OCI-LY7 (cell line): ENCODE measurements around the gene STPG3.

Experiments
- CTCF ChIP-seq: fragments of 200-600 bp; sonication (generic); conservative IDR thresholded peaks from 2 replicates; pipeline ENCODE4 v1.5.1; 2014; ENCODE audit warnings: mild to moderate bottlenecking, antibody characterized with exemption, low read length, moderate library complexity, mixed read lengths
- EZH2phosphoT487 ChIP-seq: fragments of 200-600 bp; sonication (generic); IDR thresholded peaks from 2 replicates; pipeline ENCODE4 v1.6.1; 2018; ENCODE audit warnings: low read depth, borderline replicate concordance, mild to moderate bottlenecking, mixed run types, antibody characterized with exemption, low read length, moderate library complexity, mixed read lengths

- TF ChIP-seq CTCF (no peak), EZH2phosphoT487 (no peak)
These were observed 32.8 kb upstream of the STPG3 start for GRCh38 chr9:137218212-137218753.
